ENCODE measurements around the gene ARID4B. TPM values are rescaled to one million over a fixed set of nuclear protein-coding genes. Genes with fewer than 3 reads are reported as not detected.

ARID4B gene
- polyA plus RNA-seq, 1 donor from 2014 or later: 49.3 TPM

GRCh38 chr1:235289859-235290739, 37.9 kb downstream of the ARID4B start:
- Histone ChIP-seq H3K27ac (ENCODE audit: low read length) (no peak overlapping the region), H3K79me2 (replicated peaks; ENCODE audit: insufficient read depth, low read length) (peaks cover 96% of the 10 kb centered on the region), H3K9me2 (ENCODE audit: insufficient read depth, low read length) (no peaks in the 10 kb centered on the region), H3K4me2 (ENCODE audit: low read length) (no peak overlapping the region), H3F3A (ENCODE audit: insufficient read depth, low read length, poor library complexity, severe bottlenecking) (peaks cover 3% of the 10 kb centered on the region), H3K36me3 (ENCODE audit: insufficient read depth, low read length) (no peaks in the 10 kb centered on the region), H2AFZ (ENCODE audit: low read depth, low read length) (no peak overlapping the region), H3K4me3 (ENCODE audit: low read length) (no peak overlapping the region), H3K27me3 (ENCODE audit: insufficient read depth, low read depth, low read length) (no peaks in the 10 kb centered on the region), H3K9ac (ENCODE audit: low read length) (no peak overlapping the region), H3K9me3 (ENCODE audit: low read length) (no peaks in the 10 kb centered on the region), H4K20me1 (ENCODE audit: insufficient read depth) (peaks cover 6% of the 10 kb centered on the region)
- TF ChIP-seq TAF1 (IDR thresholded peaks at IDR 0.05; ENCODE audit: low read depth): no peak

GRCh38 chr1:235287208-235287882, 40.6 kb downstream of the ARID4B start:
- Histone ChIP-seq H3K9me2 (ENCODE audit: insufficient read depth, low read length) (no peaks in the 10 kb centered on the region), H3K9me3 (ENCODE audit: low read length) (no peaks in the 10 kb centered on the region), H4K20me1 (ENCODE audit: insufficient read depth) (peaks cover 6% of the 10 kb centered on the region), H3K27me3 (ENCODE audit: insufficient read depth, low read depth, low read length) (no peaks in the 10 kb centered on the region), H3K27ac (ENCODE audit: low read length) (no peak overlapping the region), H3K4me3 (ENCODE audit: low read length) (no peak overlapping the region), H3F3A (ENCODE audit: insufficient read depth, low read length, poor library complexity, severe bottlenecking) (no peaks in the 10 kb centered on the region), H3K9ac (ENCODE audit: low read length) (no peak overlapping the region), H3K36me3 (ENCODE audit: insufficient read depth, low read length) (no peaks in the 10 kb centered on the region), H3K79me2 (replicated peaks; ENCODE audit: insufficient read depth, low read length) (peaks cover 95% of the 10 kb centered on the region), H3K4me2 (ENCODE audit: low read length) (no peak overlapping the region), H2AFZ (ENCODE audit: low read depth, low read length) (no peak overlapping the region)
- TF ChIP-seq TAF1 (IDR thresholded peaks at IDR 0.05; ENCODE audit: low read depth): no peak
- TF ChIP-seq MXI1 (conservative IDR thresholded peaks at IDR 0.05; ENCODE audit: poor library complexity, severe bottlenecking): no peak
- TF ChIP-seq EZH2 (IDR thresholded peaks at IDR 0.05; ENCODE audit: borderline replicate concordance, insufficient read depth, low read length, poor library complexity, severe bottlenecking): no peak
- TF ChIP-seq SMC3 (conservative IDR thresholded peaks at IDR 0.05; ENCODE audit: poor library complexity): no peak
- TF ChIP-seq CTCF (IDR thresholded peaks at IDR 0.05; ENCODE audit: poor library complexity, severe bottlenecking): no peak
- no peak for TF ChIP-seq REST (IDR thresholded peaks at IDR 0.05; ENCODE audit: borderline replicate concordance)
- no peak for TF ChIP-seq RAD21 (conservative IDR thresholded peaks at IDR 0.05)
- TF ChIP-seq EP300 (conservative IDR thresholded peaks at IDR 0.05; ENCODE audit: poor library complexity, severe bottlenecking): no peak
- TF ChIP-seq POLR2AphosphoS5 (IDR thresholded peaks at IDR 0.05): no peak

Data from neural cell (in vitro differentiated cells).